Measurements from ENCODE around the gene BBX. TPM values are rescaled to one million over a fixed set of nuclear protein-coding genes. Genes with fewer than 3 reads are reported as not detected.
A peak's percentile ranks its signal among the peaks of the same experiment; 100 is the strongest.

Gene BBX
- total and polyA plus RNA-seq, 2 of the 13 experiments (the other 11 are each of a cell fraction or from before 2014, with no cell fraction given): 13.7 to 23.2 TPM

- FAIRE-seq: no peak
- no peak overlapping the region for H3K4me3 ChIP-seq (replicated peaks in 1 of 3; ENCODE audit: insufficient read depth in 1 of 3, low read depth in 2 of 3, low read length in 3 of 3)
- H4K20me1 ChIP-seq (ENCODE audit: insufficient read depth, low read length): peaks cover 8% of the 10 kb centered on the region
- POLR2A ChIA-PET: no interaction called here
- CTCF ChIA-PET (ENCODE audit: low intra/inter-chr PET ratio, low total read pairs): no interaction called here
- no TSS peak for BruUV-seq (replicated peaks)
- intact Hi-C loops (cut with micrococcal nuclease; ENCODE audit: unreplicated experiment) (no loop called here), in situ Hi-C loops (cut with HindIII; ENCODE audit: extremely low pct_ligation_motif_present, low pct_unique_long_range_greater_than_20kb) (no loop called here)
- TF ChIP-seq FOXJ3 (CRISPR knock-in tag; IDR thresholded peaks at IDR 0.05; ENCODE audit: borderline replicate concordance) (no peak), DNMT3B (CRISPR knock-in tag; conservative IDR thresholded peaks at IDR 0.05) (no peak), ZNF292 (CRISPR knock-in tag; IDR thresholded peaks at IDR 0.05; ENCODE audit: borderline replicate concordance, low read depth) (no peak), ZNF441 (CRISPR knock-in tag; IDR thresholded peaks at IDR 0.05; ENCODE audit: borderline replicate concordance) (no peak), NFE2L2 (IDR thresholded peaks at IDR 0.05; ENCODE audit: low read length) (no peak), ZZZ3 (CRISPR knock-in tag; IDR thresholded peaks at IDR 0.05; ENCODE audit: borderline replicate concordance) (no peak)
- no peak for ATAC-seq
- no peak overlapping the region for H3K9ac ChIP-seq (ENCODE audit: insufficient read depth, low read depth, low read length)
- no peak overlapping the region for H2AFZ ChIP-seq (ENCODE audit: low read length)
- H3K27me3 ChIP-seq (ENCODE audit: control insufficient read depth in 1 of 2, insufficient read depth in 2 of 2, low read length in 2 of 2): no peaks in the 10 kb centered on the region
- no peaks in the 10 kb centered on the region; a peak in 1 of 5 replicates for H3K36me3 ChIP-seq (replicated peaks in 1 of 2; ENCODE audit: control insufficient read depth in 1 of 2, insufficient read depth in 2 of 2, low read length in 2 of 2)
- peaks cover 3% of the 10 kb centered on the region for H3K79me2 ChIP-seq (ENCODE audit: insufficient read depth, low read length)
- H3K4me2 ChIP-seq (ENCODE audit: low read depth, low read length): no peak overlapping the region
- H3K27ac ChIP-seq (ENCODE audit: extremely low read length, insufficient read depth, low read length): no peak overlapping the region
- H3K4me1 ChIP-seq (ENCODE audit: insufficient read depth, low read length): no peaks in the 10 kb centered on the region
- no peak for DNase-seq (ENCODE audit: low spot score)
- H3K9me3 ChIP-seq (ENCODE audit: low read length): no peaks in the 10 kb centered on the region
Measured at GRCh38 chr3:107630779-107631178, 108.0 kb downstream of the BBX start.

GRCh38 chr3:107632576-107632975 lies 109.8 kb downstream of the BBX start:
- POLR2A ChIA-PET: no interaction called here
- WGBS (ENCODE audit: low lambda C conversion rate): 98% methylated on average over 2 of the region's 2 CpGs
- intact Hi-C loops (cut with micrococcal nuclease; ENCODE audit: unreplicated experiment): no loop called here
- TF ChIP-seq, protein P1, sequence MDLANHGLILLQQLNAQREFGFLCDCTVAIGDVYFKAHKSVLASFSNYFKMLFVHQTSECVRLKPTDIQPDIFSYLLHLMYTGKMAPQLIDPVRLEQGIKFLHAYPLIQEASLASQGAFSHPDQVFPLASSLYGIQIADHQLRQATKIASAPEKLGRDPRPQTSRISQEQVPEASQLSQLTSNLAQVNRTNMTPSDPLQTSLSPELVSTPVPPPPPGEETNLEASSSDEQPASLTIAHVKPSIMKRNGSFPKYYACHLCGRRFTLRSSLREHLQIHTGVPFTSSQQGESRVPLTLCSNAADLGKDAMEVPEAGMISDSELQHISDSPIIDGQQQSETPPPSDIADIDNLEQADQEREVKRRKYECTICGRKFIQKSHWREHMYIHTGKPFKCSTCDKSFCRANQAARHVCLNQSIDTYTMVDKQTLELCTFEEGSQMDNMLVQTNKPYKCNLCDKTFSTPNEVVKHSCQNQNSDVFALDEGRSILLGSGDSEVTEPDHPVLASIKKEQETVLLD (CRISPR knock-in tag; IDR thresholded peaks at IDR 0.05; ENCODE audit: low read depth): no peak
- TF ChIP-seq MAFK (conservative IDR thresholded peaks at IDR 0.05 in 1 of 2, IDR thresholded peaks at IDR 0.05 in 1 of 2; ENCODE audit: low read length in 2 of 2): peak; percentile 61 to 81; a peak in 3 of 4 replicates
- TF ChIP-seq PTBP1 (IDR thresholded peaks at IDR 0.05; ENCODE audit: low read depth, low read length, poor library complexity, severe bottlenecking): no peak
- no peak for TF ChIP-seq ZNF512 (CRISPR knock-in tag; IDR thresholded peaks at IDR 0.05)
- TF ChIP-seq TEAD2 (CRISPR knock-in tag; IDR thresholded peaks at IDR 0.05): no peak
- TF ChIP-seq, protein P2, sequence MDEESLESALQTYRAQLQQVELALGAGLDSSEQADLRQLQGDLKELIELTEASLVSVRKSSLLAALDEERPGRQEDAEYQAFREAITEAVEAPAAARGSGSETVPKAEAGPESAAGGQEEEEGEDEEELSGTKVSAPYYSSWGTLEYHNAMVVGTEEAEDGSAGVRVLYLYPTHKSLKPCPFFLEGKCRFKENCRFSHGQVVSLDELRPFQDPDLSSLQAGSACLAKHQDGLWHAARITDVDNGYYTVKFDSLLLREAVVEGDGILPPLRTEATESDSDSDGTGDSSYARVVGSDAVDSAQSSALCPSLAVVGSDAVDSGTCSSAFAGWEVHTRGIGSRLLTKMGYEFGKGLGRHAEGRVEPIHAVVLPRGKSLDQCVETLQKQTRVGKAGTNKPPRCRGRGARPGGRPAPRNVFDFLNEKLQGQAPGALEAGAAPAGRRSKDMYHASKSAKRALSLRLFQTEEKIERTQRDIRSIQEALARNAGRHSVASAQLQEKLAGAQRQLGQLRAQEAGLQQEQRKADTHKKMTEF (CRISPR knock-in tag; IDR thresholded peaks at IDR 0.05): no peak
- no peak for TF ChIP-seq ARID2 (CRISPR knock-in tag; IDR thresholded peaks at IDR 0.05; ENCODE audit: borderline replicate concordance)
- TF ChIP-seq IRX3 (CRISPR knock-in tag; IDR thresholded peaks at IDR 0.05; ENCODE audit: borderline replicate concordance, low read depth): no peak
- no peak for TF ChIP-seq STAT5B (CRISPR knock-in tag; IDR thresholded peaks at IDR 0.05)
- no peak for TF ChIP-seq EZH2 (conservative IDR thresholded peaks at IDR 0.05; ENCODE audit: low read depth, low read length)

More at GRCh38 chr3:107632576-107632975, 109.8 kb downstream of the BBX start:
- H3K9ac ChIP-seq (ENCODE audit: insufficient read depth, low read depth, low read length): no peak overlapping the region
- H3K27ac ChIP-seq (ENCODE audit: extremely low read length, insufficient read depth, low read length): no peak overlapping the region
- no peaks in the 10 kb centered on the region; a peak in 2 of 5 replicates for H3K36me3 ChIP-seq (replicated peaks in 1 of 2; ENCODE audit: control insufficient read depth in 1 of 2, insufficient read depth in 2 of 2, low read length in 2 of 2)
- DNase-seq (ENCODE audit: low spot score): no peak
- CTCF ChIA-PET (ENCODE audit: low intra/inter-chr PET ratio, low total read pairs): no interaction called here
- in situ Hi-C loops (cut with HindIII; ENCODE audit: extremely low pct_ligation_motif_present, low pct_unique_long_range_greater_than_20kb): no loop called here
- H3K4me3 ChIP-seq (replicated peaks in 1 of 3; ENCODE audit: insufficient read depth in 1 of 3, low read depth in 2 of 3, low read length in 3 of 3): no peak overlapping the region
- no peak for ATAC-seq
- H2AFZ ChIP-seq (ENCODE audit: low read length): no peak overlapping the region
- no peak for FAIRE-seq
- no peaks in the 10 kb centered on the region for H3K9me3 ChIP-seq (ENCODE audit: low read length)
- peaks cover 3% of the 10 kb centered on the region for H3K79me2 ChIP-seq (ENCODE audit: insufficient read depth, low read length)
- peaks cover 3% of the 10 kb centered on the region for H4K20me1 ChIP-seq (ENCODE audit: insufficient read depth, low read length)
- no peak overlapping the region for H3K4me2 ChIP-seq (ENCODE audit: low read depth, low read length)
- H3K4me1 ChIP-seq (ENCODE audit: insufficient read depth, low read length): no peaks in the 10 kb centered on the region
- BruUV-seq (replicated peaks): no TSS peak
- H3K27me3 ChIP-seq (ENCODE audit: control insufficient read depth in 1 of 2, insufficient read depth in 2 of 2, low read length in 2 of 2): no peaks in the 10 kb centered on the region
